Activated CD8-positive, alpha-beta memory T cell treated with anti-CD3 and anti-CD28 coated beads, Interleukin-2, amount 50 U/mL, for 48 hours (primary cell): ENCODE measurements around the gene NDUFB2.
"Not testable (repeated sequence)": the region's sequence is repeated elsewhere in the genome, so short reads cannot be mapped to it uniquely, and the experiment has no call there.

Experiments
- DNase-seq: peaks from one replicate; pipeline ENCODE4 v3.0.0-alpha.2; 2020

The NDUFB2 gene

GRCh38 chr7:140673063-140673773 lies 23.3 kb upstream of the NDUFB2 start:
- peak; percentile 81 for DNase-seq

GRCh38 chr7:140673774-140674155 lies 22.7 kb upstream of the NDUFB2 start:
- DNase-seq, result no peak

GRCh38 chr7:140674356-140674800 lies 22.1 kb upstream of the NDUFB2 start:
- DNase-seq, result no peak

- no peak for DNase-seq
Observed at GRCh38 chr7:140674899-140675701, 21.4 kb upstream of the NDUFB2 start.

GRCh38 chr7:140675726-140676125 lies 20.8 kb upstream of the NDUFB2 start:
- DNase-seq, result no peak

- no peak for DNase-seq
Observed at GRCh38 chr7:140676306-140676705, 20.2 kb upstream of the NDUFB2 start.

- DNase-seq, result not testable (repeated sequence)
Observed at GRCh38 chr7:140676956-140677355, 19.6 kb upstream of the NDUFB2 start.

GRCh38 chr7:140677496-140677895 lies 19.0 kb upstream of the NDUFB2 start:
- no peak for DNase-seq

GRCh38 chr7:140678081-140678815 lies 18.3 kb upstream of the NDUFB2 start:
- no peak for DNase-seq

- no peak for DNase-seq
Observed at GRCh38 chr7:140678816-140679130, 17.7 kb upstream of the NDUFB2 start.

GRCh38 chr7:140679186-140679585 lies 17.3 kb upstream of the NDUFB2 start:
- DNase-seq, result no peak

- DNase-seq, result no peak
Observed at GRCh38 chr7:140680886-140681285, 15.6 kb upstream of the NDUFB2 start.

GRCh38 chr7:140681766-140682165 lies 14.7 kb upstream of the NDUFB2 start:
- no peak for DNase-seq

GRCh38 chr7:140683657-140684056 lies 12.9 kb upstream of the NDUFB2 start:
- DNase-seq, result no peak

GRCh38 chr7:140684066-140684950 lies 12.2 kb upstream of the NDUFB2 start:
- DNase-seq, result no peak

GRCh38 chr7:140685407-140686087 lies 11.0 kb upstream of the NDUFB2 start:
- no peak for DNase-seq

- DNase-seq, result no peak
Observed at GRCh38 chr7:140686921-140687320, 9.6 kb upstream of the NDUFB2 start.

GRCh38 chr7:140688341-140688740 lies 8.2 kb upstream of the NDUFB2 start:
- no peak for DNase-seq

GRCh38 chr7:140689199-140690152 lies 7.0 kb upstream of the NDUFB2 start:
- DNase-seq, result no peak

GRCh38 chr7:140691376-140692045 lies 5.0 kb upstream of the NDUFB2 start:
- DNase-seq, result no peak
